GM13976 (cell line): ENCODE data around the gene TRIM15.

ENCODE experiments used
- DNase-seq: peaks from one replicate; pipeline ENCODE4 v3.0.0; 2012; ENCODE audit warnings: low spot score
- CTCF ChIP-seq: IDR thresholded peaks from 2 replicates; pipeline ENCODE4 v1.5.1; 2012; ENCODE audit warnings: borderline replicate concordance, mild to moderate bottlenecking; ENCODE audit not compliant: insufficient read depth; ENCODE audit errors: extremely low read depth, missing control alignments, control extremely low read depth
- in situ Hi-C: fragments of 300-500 bp; cut with MboI; formaldehyde crosslinking; loops from one replicate; pipeline ENCODE4 v1.12.0; 2022; ENCODE audit warnings: low sequenced_read_pairs, mixed read lengths, inconsistent platforms; ENCODE audit not compliant: unreplicated experiment

Gene TRIM15

GRCh38 chr6:30152016-30152673, 11.2 kb upstream of the TRIM15 start:
- TF ChIP-seq CTCF: no peak
- DNase-seq: no peak
- in situ Hi-C loops: no loop called here

GRCh38 chr6:30152910-30153610, 10.3 kb upstream of the TRIM15 start:
- TF ChIP-seq CTCF: no peak
- no peak for DNase-seq
- in situ Hi-C loops: no loop called here

GRCh38 chr6:30154061-30154460, 9.3 kb upstream of the TRIM15 start:
- in situ Hi-C loops: no loop called here
- DNase-seq: no peak
- no peak for TF ChIP-seq CTCF

- in situ Hi-C loops: no loop called here
- DNase-seq: no peak
- no peak for TF ChIP-seq CTCF
Observed at GRCh38 chr6:30154709-30155519, 8.4 kb upstream of the TRIM15 start.

GRCh38 chr6:30155520-30156261, 7.7 kb upstream of the TRIM15 start:
- no peak for TF ChIP-seq CTCF
- in situ Hi-C loops: no loop called here
- no peak for DNase-seq

GRCh38 chr6:30156262-30156599, 7.1 kb upstream of the TRIM15 start:
- DNase-seq: no peak
- no peak for TF ChIP-seq CTCF
- in situ Hi-C loops: no loop called here
